PC-9 (cell line): ENCODE results near the gene HPRT1.

ENCODE experiments used
- CTCF ChIP-seq: fragments of 200-600 bp; sonication (generic); conservative IDR thresholded peaks from 2 replicates; pipeline ENCODE4 v1.6.1; 2017; ENCODE audit warnings: mixed run types, antibody characterized with exemption, mild to moderate bottlenecking, moderate library complexity
- EZH2 ChIP-seq: fragments of 200-600 bp; sonication (generic); IDR thresholded peaks from 2 replicates; pipeline ENCODE4 v1.8.0; 2017; ENCODE audit warnings: antibody characterized with exemption, low read depth

GRCh38 chrX:134461437-134461836 is 1.5 kb downstream of the HPRT1 start:
- TF ChIP-seq CTCF = no peak
- no peak for TF ChIP-seq EZH2
